Prostate gland (tissue), 2 donors: Measurements from ENCODE around the gene BCL2L1.

ENCODE experiments used
- CTCF ChIP-seq, 4 experiments: fragments of 200-600 bp in 2 of 4; fragments of 450-650 bp in 2 of 4; sonication (generic) in 2 of 4; IDR thresholded peaks; 1 replicate in 3 of 4; 2 replicates in 1 of 4; pipeline ENCODE4 v1.5.1; 2016 to 2019; ENCODE audit warnings: antibody characterized with exemption in 4 of 4, mild to moderate bottlenecking in 2 of 4, moderate library complexity in 2 of 4
- POLR2A ChIP-seq: fragments of 450-650 bp; IDR thresholded peaks from one replicate; pipeline ENCODE4 v1.6.1; 2016; ENCODE audit warnings: antibody characterized with exemption, mild to moderate bottlenecking

GRCh38 chr20:31712564-31713311 is 9.9 kb downstream of the BCL2L1 start:
- TF ChIP-seq CTCF (IDR thresholded peaks at IDR 0.05) (peak in 1 of 4 experiments; percentile 5), POLR2A (peak; percentile 33)
